ENCODE data around the gene TAL1.
"Not testable (repeated sequence)": the region's sequence is repeated elsewhere in the genome, so short reads cannot be mapped to it uniquely, and the experiment has no call there.

The TAL1 gene

GRCh38 chr1:47211796-47212269 lies 20.2 kb downstream of the TAL1 start:
- no peak for DNase-seq (ENCODE audit: low spot score)

DNA sequence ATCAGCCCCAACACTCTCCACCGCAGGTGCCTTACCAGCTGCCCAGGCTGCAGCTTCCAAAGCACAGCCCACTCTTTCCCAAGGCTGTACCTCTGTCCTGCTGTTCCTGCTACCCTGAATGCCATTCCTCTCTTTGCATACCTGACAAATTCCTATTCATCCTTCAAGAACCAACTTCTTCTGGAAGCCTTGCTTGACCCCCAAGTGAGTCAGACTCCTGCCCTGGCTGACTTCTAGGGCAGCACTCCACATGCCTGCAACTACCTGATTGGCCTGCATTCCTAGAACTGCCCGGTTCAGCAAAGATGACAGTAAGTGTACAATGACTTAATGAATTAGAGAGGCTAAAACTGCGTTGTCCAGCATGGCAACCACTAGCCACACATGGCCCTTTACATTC lies 21.4 kb downstream of the TAL1 start:
- no peak for DNase-seq (ENCODE audit: low spot score)

DNA sequence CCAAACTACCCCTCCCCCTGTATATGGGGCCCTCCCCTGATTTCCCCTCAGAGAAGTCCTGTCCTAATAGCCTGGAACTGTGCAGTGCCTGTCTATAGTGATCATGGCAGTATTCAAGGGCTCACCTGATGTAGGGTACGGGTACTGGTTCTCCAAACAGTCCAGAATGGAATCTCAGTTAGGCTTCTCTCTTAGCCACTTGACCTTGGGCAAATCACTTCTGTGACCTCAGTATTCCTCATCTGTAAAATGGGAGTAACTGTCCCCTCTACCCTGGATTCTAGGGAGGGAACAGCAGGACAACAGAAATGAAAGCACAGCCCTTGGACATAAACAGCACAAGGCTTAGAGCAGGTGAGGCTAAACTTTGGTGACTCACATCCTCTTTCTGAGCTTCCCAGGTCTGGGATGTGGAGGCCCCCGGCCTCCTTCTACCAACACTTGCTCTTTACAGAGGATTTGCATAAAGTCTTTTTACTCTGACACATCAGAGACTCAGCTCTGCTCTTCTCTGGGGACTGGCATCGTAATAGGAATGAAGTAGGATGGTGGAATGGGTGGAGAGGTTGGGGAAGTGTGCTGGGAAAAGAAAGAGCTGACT lies 22.2 kb downstream of the TAL1 start:
- DNase-seq (ENCODE audit: low spot score) = no peak

GRCh38 chr1:47209091-47209490 lies 22.9 kb downstream of the TAL1 start:
- no peak for DNase-seq (ENCODE audit: low spot score)

- no peak for DNase-seq (ENCODE audit: low spot score)
These were observed 23.6 kb downstream of the TAL1 start for GRCh38 chr1:47208374-47208850.

DNA sequence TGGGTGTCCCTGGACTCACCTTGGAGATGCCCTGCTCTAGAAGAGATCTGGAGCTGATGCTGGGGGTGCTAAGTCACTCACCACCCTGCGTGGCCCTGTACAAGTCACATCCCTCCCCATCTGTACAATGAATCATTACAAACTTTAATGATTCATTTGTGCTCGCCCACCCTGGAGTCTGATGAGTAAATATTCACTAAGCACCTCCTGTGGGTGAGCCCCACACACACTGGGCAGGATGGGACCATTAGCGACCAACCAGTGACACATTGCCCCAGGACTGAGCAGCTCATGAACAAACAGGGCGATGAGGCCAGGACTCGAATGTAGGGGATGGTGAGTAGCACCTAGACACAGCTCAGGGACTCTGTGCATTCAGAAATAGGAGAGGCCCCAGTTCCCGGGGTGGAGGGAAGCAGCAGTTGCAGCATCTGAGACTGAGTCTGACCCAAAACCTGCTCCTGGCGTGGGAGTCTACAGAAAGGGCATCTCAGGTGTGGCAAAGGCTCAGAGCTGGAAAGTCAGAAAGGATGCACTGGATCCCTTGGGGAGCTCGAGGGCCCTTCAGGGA lies 24.1 kb downstream of the TAL1 start:
- no peak for DNase-seq (ENCODE audit: low spot score)

- DNase-seq (ENCODE audit: low spot score) = no peak
These were observed 26.1 kb downstream of the TAL1 start for GRCh38 chr1:47205918-47206317.

DNA sequence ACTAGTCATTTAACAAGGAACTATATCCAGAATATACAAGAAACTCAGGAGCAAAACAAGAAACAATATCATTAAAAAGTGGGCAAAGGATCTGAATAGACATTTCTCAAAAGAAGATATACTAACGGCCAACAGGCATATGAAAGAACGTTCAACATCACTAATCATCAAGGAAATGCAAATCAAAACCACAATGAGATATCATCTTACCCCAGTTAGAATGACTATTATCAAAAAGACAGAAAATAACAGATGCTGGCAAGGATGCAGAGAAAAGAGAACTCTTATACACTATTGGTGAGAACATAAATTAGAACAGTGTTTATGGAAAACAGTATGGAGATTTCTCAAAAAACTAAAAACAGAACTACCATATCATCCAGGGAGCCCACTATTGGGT lies 28.5 kb downstream of the TAL1 start:
- not testable (repeated sequence) for DNase-seq (ENCODE audit: low spot score)

GRCh38 chr1:47201179-47201578 lies 30.8 kb downstream of the TAL1 start:
- no peak for DNase-seq (ENCODE audit: low spot score)

DNA sequence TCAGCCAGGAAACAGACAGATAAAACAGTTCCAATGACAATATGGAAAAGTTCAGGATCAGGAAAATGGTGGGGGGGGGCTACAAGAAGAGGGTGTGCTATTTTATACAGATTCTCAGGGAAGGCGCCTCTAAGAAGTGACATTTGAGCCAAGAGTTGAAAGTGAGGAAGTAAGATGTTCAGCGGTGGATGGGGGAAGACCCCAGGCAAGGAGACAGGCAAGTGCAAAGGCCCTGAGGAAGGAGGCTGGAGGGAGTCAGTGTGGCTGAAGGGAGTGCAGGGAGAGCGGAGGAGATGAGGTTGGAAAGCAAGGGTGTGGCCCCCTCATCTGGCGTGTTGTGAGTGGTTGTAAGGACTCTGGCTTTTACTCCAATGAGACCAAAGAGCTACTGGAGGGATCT lies 33.8 kb downstream of the TAL1 start:
- no peak for DNase-seq (ENCODE audit: low spot score)

- DNase-seq (ENCODE audit: low spot score) = no peak
These were observed 35.4 kb downstream of the TAL1 start for GRCh38 chr1:47196622-47197021.

DNA sequence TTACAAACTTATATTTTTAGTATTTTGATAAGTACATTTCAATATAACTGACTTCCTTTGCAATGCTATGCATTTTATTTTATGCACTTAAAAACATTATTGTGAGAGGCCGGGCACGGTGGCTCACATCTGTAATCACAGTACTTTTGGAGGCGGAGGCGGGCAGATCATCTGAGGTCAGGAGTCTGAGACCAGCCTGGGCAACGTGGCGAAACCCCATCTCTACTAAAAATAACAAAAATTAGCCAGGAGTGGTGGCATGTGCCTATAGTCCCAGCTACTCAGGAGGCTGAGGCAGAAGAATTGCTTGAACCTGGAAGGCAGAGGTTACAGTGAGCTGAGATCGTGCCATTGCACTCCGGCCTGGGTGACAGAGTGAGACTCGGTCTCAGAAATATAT lies 36.0 kb downstream of the TAL1 start:
- not testable (repeated sequence) for DNase-seq (ENCODE audit: low spot score)

GRCh38 chr1:47194311-47194710 lies 37.7 kb downstream of the TAL1 start:
- no peak for DNase-seq (ENCODE audit: low spot score)

- not testable (repeated sequence) for DNase-seq (ENCODE audit: low spot score)
These were observed 38.5 kb downstream of the TAL1 start for GRCh38 chr1:47193496-47193895.

GRCh38 chr1:47192458-47193384 lies 39.3 kb downstream of the TAL1 start:
- DNase-seq (ENCODE audit: low spot score) = peak; percentile 77

- no peak for DNase-seq (ENCODE audit: low spot score)
These were observed 40.0 kb downstream of the TAL1 start for GRCh38 chr1:47191940-47192457.

GRCh38 chr1:47190857-47191256 lies 41.2 kb downstream of the TAL1 start:
- DNase-seq (ENCODE audit: low spot score) = no peak

DNA sequence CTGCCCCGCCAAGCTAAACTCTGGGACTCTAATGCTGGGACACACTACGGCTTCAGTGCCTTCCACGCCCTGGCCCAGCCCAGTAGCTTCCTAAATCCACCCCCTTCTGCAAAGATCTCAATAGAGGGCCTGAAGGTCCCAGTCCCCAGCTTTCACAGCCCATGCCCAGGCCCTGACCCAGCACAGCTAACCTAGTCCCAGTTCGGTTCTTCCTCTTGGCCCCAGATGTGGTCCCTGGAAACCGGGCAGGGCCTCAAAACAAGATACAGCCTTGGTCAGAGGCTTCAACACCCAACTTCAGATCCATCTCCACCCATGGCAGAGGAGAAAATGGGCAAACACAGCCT lies 41.5 kb downstream of the TAL1 start:
- DNase-seq (ENCODE audit: low spot score) = no peak

DNA sequence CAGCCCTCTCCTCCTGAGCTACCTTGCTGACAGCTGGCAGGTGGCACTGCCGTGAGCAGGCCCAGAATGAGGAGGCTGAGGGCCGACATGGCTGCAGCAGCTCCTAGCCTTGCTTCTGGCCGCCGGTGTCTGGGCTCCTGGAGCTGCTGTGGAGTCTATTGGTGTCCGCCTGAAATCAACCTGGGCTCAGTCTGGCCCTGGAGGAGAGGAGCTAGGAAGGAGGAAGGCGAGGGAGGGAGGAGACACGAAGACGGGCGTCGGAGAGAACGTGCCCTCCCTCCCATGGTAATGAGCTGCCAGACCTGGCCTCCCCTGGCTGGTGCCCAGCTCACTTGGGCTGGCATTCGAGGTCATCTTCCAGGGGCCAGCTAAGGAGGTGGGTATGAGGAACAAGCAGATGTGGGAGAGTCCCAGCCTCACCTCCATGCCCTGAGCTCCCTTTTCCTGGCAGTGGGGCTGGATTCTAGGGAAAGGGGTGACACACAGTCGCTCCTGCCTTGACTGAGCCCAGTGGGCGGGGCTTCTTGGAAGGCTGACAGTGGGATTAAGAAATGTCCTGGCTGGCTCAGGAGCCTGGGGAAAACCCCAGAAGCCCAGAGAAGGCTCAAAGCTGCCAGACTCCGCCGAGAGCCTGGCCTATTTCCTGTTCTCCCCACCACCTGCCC lies 42.0 kb downstream of the TAL1 start, which contains the start of gene PDZK1IP1:
TSS of gene PDZK1IP1 (minus strand) at position 193 of the 665 bp plus-strand sequence. CDS start at position 89, 104 bp downstream.
- DNase-seq (ENCODE audit: low spot score) = no peak

GRCh38 chr1:47188791-47189785 lies 42.9 kb downstream of the TAL1 start:
- no peak for DNase-seq (ENCODE audit: low spot score)

GRCh38 chr1:47187926-47188250 lies 44.1 kb downstream of the TAL1 start:
- DNase-seq (ENCODE audit: low spot score) = no peak

Measured in activated CD4-positive, alpha-beta T cell treated with anti-CD3 and anti-CD28 coated beads, Interleukin-2, Interleukin-4, amounts not matched to agents 100 ng/mL and 50 ng/mL, durations not matched to agents 16 hours and 8 hours (primary cell).